ENCODE results near the gene WNK4. TPM values are rescaled to one million over a fixed set of nuclear protein-coding genes. Genes with fewer than 3 reads are reported as not detected.
A peak's percentile ranks its signal among the peaks of the same experiment; 100 is the strongest.
"Not testable (repeated sequence)": the region's sequence is repeated elsewhere in the genome, so short reads cannot be mapped to it uniquely, and the experiment has no call there.

The WNK4 gene
- total RNA-seq (2021; fragmentation: NEBNext Ultra II Directional; extraction: Animal tissue kit (Norgen Biotek cat#: 25700)): 10 to 100 TPM; 22.2 to 33.0 (median 24.3) TPM
- long read RNA-seq, partial matches to known transcripts: 6 of 6 reads
- long read RNA-seq, other reads (novel, unspliced or antisense): 0 of 6 reads

GRCh38 chr17:42779936-42780850, at the start of gene WNK4:
TSS of gene WNK4 (plus strand) at chr17:42780610. CDS start at chr17:42780699, 89 bp downstream.
- H3K4me3 Mint-ChIP-seq: peak within 1 kb of the TSS; percentile 98
- H3K9me3 Mint-ChIP-seq: no peaks in the 10 kb centered on the region
- TF ChIP-seq CTCF (IDR thresholded peaks at IDR 0.05): no peak
- H3K4me1 Mint-ChIP-seq (ENCODE audit: low read depth): peaks cover 45% of the 10 kb centered on the region
- peak within 1 kb of the TSS; percentile 83 for H3K27ac Mint-ChIP-seq
- DNase-seq: peak; percentile 50
- no peaks in the 10 kb centered on the region; the same call in none of the 2 replicates for H3K27me3 Mint-ChIP-seq (ENCODE audit: insufficient read depth)
- peaks cover 35% of the 10 kb centered on the region for H3K36me3 Mint-ChIP-seq (ENCODE audit: low read depth)

DNA sequence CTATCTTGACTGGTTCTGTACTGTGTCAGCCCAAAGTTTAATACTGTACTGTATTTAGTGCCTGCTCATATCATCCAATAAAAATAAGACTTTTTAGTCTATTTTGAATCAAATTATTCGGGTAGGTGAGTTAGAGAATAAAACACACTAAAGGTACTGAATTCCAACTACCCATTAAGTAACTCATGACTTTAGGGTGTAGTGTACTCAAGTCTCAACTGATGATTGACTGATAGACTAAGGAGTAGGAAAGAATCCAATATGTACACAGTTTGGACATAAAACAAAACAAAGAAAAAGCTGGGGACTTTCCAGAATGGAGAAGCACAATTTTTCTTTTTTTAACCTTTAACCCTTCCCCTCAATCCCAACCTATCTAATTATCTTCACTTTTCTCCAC, 39.7 kb upstream of the WNK4 start:
- Mint-ChIP-seq H3K9me3 (no peaks in the 10 kb centered on the region), H3K36me3 (ENCODE audit: low read depth) (no peaks in the 10 kb centered on the region), H3K27me3 (ENCODE audit: insufficient read depth) (no peaks in the 10 kb centered on the region), H3K4me3 (no peak overlapping the region), H3K4me1 (ENCODE audit: low read depth) (peaks cover 15% of the 10 kb centered on the region), H3K27ac (no peak overlapping the region)
- no peak for TF ChIP-seq CTCF (IDR thresholded peaks at IDR 0.05)
- DNase-seq: no peak

DNA sequence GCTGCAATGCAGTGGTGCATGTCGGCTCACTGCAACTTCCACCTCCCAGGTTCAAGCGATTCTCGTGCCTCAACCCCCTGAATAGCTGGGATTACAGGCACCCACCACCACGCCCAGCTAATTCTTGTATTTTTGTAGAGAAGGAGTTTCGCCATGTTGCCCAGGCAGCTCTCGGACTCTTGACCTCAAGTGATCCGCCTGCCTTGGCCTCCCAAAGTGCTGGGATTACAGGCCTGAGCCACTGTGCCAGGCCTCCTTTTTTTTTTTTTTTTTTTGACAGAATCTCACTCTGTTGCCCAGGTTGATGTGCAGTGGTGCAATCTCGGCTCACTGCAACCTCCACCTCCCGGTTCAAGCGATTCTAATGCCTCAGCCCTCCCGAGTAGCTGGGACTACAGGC, 37.5 kb upstream of the WNK4 start:
- H3K9me3 Mint-ChIP-seq; H3K4me3 Mint-ChIP-seq; H3K27me3 Mint-ChIP-seq (ENCODE audit: insufficient read depth); H3K27ac Mint-ChIP-seq; H3K36me3 Mint-ChIP-seq (ENCODE audit: low read depth); DNase-seq: not testable (repeated sequence)
- peaks cover 15% of the 10 kb centered on the region for H3K4me1 Mint-ChIP-seq (ENCODE audit: low read depth)

GRCh38 chr17:42743595-42744282, 36.7 kb upstream of the WNK4 start:
- Mint-ChIP-seq H3K27me3 (ENCODE audit: insufficient read depth) (peaks cover 5% of the 10 kb centered on the region), H3K9me3 (no peaks in the 10 kb centered on the region), H3K4me3 (peak overlapping the region; percentile 93), H3K36me3 (ENCODE audit: low read depth) (no peaks in the 10 kb centered on the region), H3K4me1 (ENCODE audit: low read depth) (peaks cover 16% of the 10 kb centered on the region), H3K27ac (peak overlapping the region; percentile 89)
- DNase-seq: no peak
- TF ChIP-seq CTCF (IDR thresholded peaks at IDR 0.05): 0 out of 2 replicates have a peak, but pooled peaks have one; percentile 22

DNA sequence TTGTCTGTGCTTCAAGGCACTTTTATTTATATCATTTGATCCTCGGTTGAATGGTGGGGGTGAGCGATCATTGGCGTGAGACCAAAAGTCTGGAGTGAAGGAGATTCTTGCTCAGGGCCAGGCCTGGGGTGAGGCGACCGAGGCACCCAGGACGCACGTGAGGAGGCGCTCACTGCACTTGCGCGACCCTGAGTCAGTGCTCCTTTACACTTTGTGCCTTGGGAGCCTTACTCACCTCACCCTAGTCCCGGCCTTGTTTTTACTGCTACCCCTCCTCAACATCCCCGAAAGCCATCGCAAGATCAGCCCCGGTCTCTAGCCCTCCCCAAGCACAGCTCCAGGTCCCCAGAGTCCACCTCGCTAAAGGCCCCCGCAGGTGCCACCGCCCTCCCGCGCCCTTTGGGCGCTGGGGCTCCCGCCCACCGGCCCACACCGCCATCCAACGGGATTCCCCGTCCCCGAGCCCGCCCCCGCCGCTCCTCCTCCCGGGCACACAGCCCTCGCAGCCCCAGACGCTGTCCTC, 36.1 kb upstream of the WNK4 start:
- H3K27ac Mint-ChIP-seq: peak overlapping the region; percentile 89
- H3K9me3 Mint-ChIP-seq: no peaks in the 10 kb centered on the region
- TF ChIP-seq CTCF (IDR thresholded peaks at IDR 0.05): no peak
- peak; percentile 41 for DNase-seq
- peaks cover 8% of the 10 kb centered on the region for H3K27me3 Mint-ChIP-seq (ENCODE audit: insufficient read depth)
- H3K36me3 Mint-ChIP-seq (ENCODE audit: low read depth): no peaks in the 10 kb centered on the region
- peak overlapping the region; percentile 93 for H3K4me3 Mint-ChIP-seq
- H3K4me1 Mint-ChIP-seq (ENCODE audit: low read depth): peaks cover 22% of the 10 kb centered on the region

Data from HFFc6 (cell line).